Stomach (tissue), 9 donors: Measurements from ENCODE around the gene ISG15. TPM values are rescaled to one million over a fixed set of nuclear protein-coding genes. Genes with fewer than 3 reads are reported as not detected.

Experiments used
- DNase-seq, 2 donors: peaks; one replicate each; pipeline versions ENCODE4 v3.0.0 to v3.0.0-alpha.2; 2013 to 2019
- H3K27ac ChIP-seq, 5 donors: fragments of 200-600 bp in 4 of 5; sonication (generic) in 4 of 5; one replicate each; pipeline ENCODE4 v1.5.1; 2013 to 2019; ENCODE audit warnings: mild to moderate bottlenecking in 1 of 5, moderate library complexity in 1 of 5
- H3K27me3 ChIP-seq, 3 donors: fragments of 200-600 bp; sonication (generic); one replicate each; pipeline ENCODE4 v1.5.1; 2017 to 2019; ENCODE audit warnings: mixed run types in 1 of 3
- H3K36me3 ChIP-seq, 4 donors: fragments of 200-600 bp; sonication (generic); 1 replicate in 3 of 4; 2 replicates in 1 of 4; pipeline ENCODE4 v1.5.1; 2016 to 2019
- H3K4me1 ChIP-seq, 4 donors: fragments of 200-600 bp; sonication (generic); one replicate each; pipeline ENCODE4 v1.5.1; 2016 to 2019
- H3K4me3 ChIP-seq, 4 donors: fragments of 200-600 bp; sonication (generic) in 3 of 4; one replicate each; pipeline ENCODE4 v1.5.1; 2016 to 2019; ENCODE audit warnings: mild to moderate bottlenecking in 1 of 4
- H3K9me3 ChIP-seq, 4 donors: fragments of 200-600 bp; sonication (generic); one replicate each; pipeline ENCODE4 v1.5.1; 2016 to 2019
- EP300 ChIP-seq: sonication (generic); formaldehyde crosslinking; IDR thresholded peaks from one replicate; pipeline ENCODE4 v1.6.1; 2017; ENCODE audit warnings: antibody characterized with exemption
- POLR2A ChIP-seq, 4 donors: fragments of 450-650 bp; IDR thresholded peaks; one replicate each; pipeline ENCODE4 v1.6.1; 2016; ENCODE audit warnings: antibody characterized with exemption in 4 of 4, control low read depth in 2 of 4, mild to moderate bottlenecking in 1 of 4, moderate library complexity in 1 of 4
- POLR2AphosphoS5 ChIP-seq, 3 donors: sonication (generic); formaldehyde crosslinking; IDR thresholded peaks; one replicate each; pipeline ENCODE4 v1.6.1; 2016; ENCODE audit warnings: antibody characterized with exemption in 3 of 3
- WGBS, 5 donors: extraction: QIAGEN DNeasy Blood & Tissue Kit in 3 of 5; methylation state at CpG; one replicate each; pipeline versions ENCODE4 v1.1.5 to v1.1.7; 2013 to 2018; 5-methylcytosine and 5-hydroxymethylcytosine counted together
- intact Hi-C: fragments of 100-400 bp; cut with DNase I; formaldehyde crosslinking; loops from one replicate; pipeline ENCODE4 v1.15.1; 2023; ENCODE audit warnings: low total_unique reads
- polyA plus RNA-seq, 3 donors: library from polyadenylated mRNA; stranded (reverse); fragments of 200-250 nt; gene quantifications; one replicate each; pipeline ENCODE4 v1.2.3, GENCODE V29; 2013
- total RNA-seq, 5 donors: library from RNA; depleted of rRNA; stranded (reverse); fragments of >200 nt; gene quantifications; one replicate each; pipeline versions ENCODE4 v1.1.0 to v1.2.3, GENCODE V29; 2014 to 2016
- TF ChIP-seq, protein P1 (sequence below), 7 experiments: fragments of 450-650 bp in 4 of 7; fragments of 200-600 bp in 3 of 7; sonication (generic) in 3 of 7; IDR thresholded peaks; one replicate each; pipeline ENCODE4 v1.5.1; 2016 to 2019; ENCODE audit warnings: antibody characterized with exemption in 7 of 7, control low read depth in 2 of 7, mild to moderate bottlenecking in 1 of 7
- donor health status: healthy with polysubstance abuse.
- donor health status: Bipolar disorder and iron deficiency.
- donor health status: healthy.

ISG15 gene
- total and polyA plus RNA-seq, 8 donors = 16.3 to 105 (median 49.1) TPM

DNA sequence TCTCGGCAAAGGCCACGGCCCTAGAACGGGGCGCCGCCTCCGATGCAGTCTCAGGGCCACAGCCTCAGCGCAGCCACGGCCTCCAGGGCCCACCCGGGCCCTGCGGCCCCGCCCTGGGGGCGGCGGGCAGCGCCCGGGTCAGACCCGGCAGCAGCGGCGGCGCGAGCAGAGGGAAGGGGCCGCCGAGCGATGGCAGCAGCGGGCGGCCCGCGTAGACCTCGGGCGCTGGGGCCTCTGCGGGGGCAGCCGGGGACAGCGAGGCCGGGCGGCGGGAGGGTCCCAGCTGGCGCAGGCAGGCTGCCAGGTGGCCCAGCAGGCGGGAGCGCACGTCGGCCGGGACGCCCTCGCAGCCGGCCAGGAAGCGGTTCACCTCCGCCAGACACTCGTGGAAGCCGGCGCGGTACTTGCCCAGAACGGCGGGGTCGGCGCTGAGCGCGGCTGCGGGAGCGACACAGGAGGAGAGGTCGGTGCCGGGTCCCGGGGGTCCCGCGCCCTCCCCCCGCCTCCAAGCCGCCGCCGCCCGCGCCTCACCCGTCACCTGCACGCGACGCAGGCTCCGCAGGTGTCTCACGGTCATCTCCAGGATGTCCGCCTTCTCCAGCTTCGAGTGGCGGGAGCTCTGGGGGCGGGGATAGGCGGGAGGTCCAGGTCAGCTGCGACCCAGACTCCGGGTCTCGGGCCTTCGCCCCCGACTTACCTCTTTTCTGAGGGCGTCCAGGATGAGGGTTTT is 14.1 kb upstream of the ISG15 start:
- intact Hi-C loops = no loop called here
- no peaks in the 10 kb centered on the region for H3K9me3 ChIP-seq
- no peak for TF ChIP-seq EP300
- TF ChIP-seq POLR2AphosphoS5 (IDR thresholded peaks at IDR 0.05) = no peak
- H3K4me3 ChIP-seq = peak overlapping the region; percentile 54 to 69 (median 58)
- H3K36me3 ChIP-seq = no peaks in the 10 kb centered on the region
- WGBS, 5 donors = 0 to 5% (median 0%) methylated on average over 8 to 86 of the region's 86 CpGs
- H3K27ac ChIP-seq = peak overlapping the region; percentile 83 to 98 (median 95)
- peaks cover 35 to 55% (median 48%) of the 10 kb centered on the region in 4 donors for H3K4me1 ChIP-seq
- H3K27me3 ChIP-seq = peaks cover 0 to 93% (median 43%) of the 10 kb centered on the region in 3 donors
- peak in 1 of 2 donors; percentile 82 for DNase-seq

DNA sequence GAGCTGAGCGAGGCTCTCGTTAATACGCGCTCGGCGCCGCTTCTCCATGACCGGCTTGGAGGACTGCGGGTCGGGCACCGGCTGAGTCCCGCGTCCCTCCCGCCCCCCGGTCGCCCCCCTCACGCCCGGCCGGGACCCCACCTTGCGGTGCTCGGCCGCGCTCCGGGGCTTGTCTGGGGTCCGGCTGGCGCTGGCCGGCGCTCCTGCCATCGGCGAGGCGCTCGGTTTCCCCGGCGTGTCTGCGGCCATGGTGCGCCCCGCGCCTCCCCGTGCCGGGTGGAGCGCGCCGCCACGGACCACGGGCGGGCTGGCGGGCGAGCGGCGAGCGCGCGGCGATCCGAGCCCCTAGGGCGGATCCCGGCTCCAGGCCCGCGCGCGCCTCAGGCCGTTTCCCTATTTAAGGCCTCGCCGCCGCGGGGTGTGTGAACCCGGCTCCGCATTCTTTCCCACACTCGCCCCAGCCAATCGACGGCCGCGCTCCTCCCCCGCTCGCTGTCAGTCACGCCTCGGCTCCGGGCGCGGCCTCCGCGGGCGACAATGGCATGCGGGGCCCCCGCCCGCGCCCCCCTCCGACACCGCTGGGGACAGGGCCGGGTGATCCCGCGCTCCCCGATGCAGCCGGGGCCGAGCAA is 13.5 kb upstream of the ISG15 start, which contains the start of gene HES4:
Gene HES4, minus strand, starts transcription at position 373 of the 632 bp plus-strand sequence. Its CDS starts 124 bp downstream, at position 249.
- peak; percentile 53 to 72 (median 68) for TF ChIP-seq POLR2AphosphoS5 (IDR thresholded peaks at IDR 0.05)
- TF ChIP-seq, protein P1, sequence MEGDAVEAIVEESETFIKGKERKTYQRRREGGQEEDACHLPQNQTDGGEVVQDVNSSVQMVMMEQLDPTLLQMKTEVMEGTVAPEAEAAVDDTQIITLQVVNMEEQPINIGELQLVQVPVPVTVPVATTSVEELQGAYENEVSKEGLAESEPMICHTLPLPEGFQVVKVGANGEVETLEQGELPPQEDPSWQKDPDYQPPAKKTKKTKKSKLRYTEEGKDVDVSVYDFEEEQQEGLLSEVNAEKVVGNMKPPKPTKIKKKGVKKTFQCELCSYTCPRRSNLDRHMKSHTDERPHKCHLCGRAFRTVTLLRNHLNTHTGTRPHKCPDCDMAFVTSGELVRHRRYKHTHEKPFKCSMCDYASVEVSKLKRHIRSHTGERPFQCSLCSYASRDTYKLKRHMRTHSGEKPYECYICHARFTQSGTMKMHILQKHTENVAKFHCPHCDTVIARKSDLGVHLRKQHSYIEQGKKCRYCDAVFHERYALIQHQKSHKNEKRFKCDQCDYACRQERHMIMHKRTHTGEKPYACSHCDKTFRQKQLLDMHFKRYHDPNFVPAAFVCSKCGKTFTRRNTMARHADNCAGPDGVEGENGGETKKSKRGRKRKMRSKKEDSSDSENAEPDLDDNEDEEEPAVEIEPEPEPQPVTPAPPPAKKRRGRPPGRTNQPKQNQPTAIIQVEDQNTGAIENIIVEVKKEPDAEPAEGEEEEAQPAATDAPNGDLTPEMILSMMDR (IDR thresholded peaks at IDR 0.05) = no peak
- peak within 1 kb of the TSS; percentile 83 to 98 (median 95) for H3K27ac ChIP-seq
- peak; percentile 93 to 97 for DNase-seq
- H3K4me1 ChIP-seq = peaks cover 37 to 61% (median 55%) of the 10 kb centered on the region in 4 donors
- intact Hi-C loops = no loop called here
- H3K9me3 ChIP-seq = no peaks in the 10 kb centered on the region
- 0 to 3% (median 0%) methylated on average over 7 to 94 of the region's 95 CpGs for WGBS, 5 donors
- H3K4me3 ChIP-seq = peak within 1 kb of the TSS; percentile 54 to 69 (median 58)
- no peaks in the 10 kb centered on the region for H3K36me3 ChIP-seq
- H3K27me3 ChIP-seq = peaks cover 0 to 93% (median 43%) of the 10 kb centered on the region in 3 donors

DNA sequence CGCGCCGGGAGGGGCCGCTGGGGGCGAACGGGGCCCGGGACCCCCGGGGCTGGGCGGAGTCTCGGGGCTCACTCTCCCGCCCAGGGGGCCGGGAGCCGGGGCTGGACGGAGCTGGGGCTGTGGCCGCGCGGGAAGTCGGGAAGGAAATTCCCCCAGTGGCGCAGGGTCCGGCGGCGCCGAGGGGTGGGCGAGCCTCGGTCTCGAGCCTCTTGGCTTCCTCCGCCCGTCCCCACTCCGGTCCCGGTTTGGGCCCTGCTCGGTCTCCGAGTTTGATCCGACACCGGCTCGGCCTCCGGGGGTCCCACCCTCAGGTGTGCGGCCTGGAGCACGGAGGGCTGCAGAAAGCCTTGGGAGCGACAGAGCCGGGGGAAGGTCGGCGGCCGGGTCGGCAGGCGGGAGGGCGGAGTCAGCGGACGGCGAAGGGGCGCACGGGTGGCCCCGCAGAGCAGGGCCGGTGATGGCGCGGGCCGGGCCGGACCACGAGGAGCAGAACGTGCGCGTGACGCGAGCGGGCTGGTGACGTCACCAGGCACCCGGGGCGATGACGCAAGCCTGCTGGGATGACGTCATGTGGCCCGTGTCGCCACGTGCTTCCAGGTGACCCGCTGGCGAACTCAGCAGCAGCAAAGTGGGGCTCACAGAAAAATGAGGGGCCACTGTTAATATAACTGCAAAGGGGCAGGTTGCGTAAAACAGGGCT is 12.8 kb upstream of the ISG15 start:
- Histone ChIP-seq H3K4me1 (peaks cover 44 to 68% (median 62%) of the 10 kb centered on the region in 4 donors), H3K27ac (peak overlapping the region; percentile 83 to 98 (median 95)), H3K4me3 (peak overlapping the region; percentile 54 to 69 (median 58)), H3K36me3 (no peaks in the 10 kb centered on the region), H3K27me3 (peaks cover 0 to 93% (median 43%) of the 10 kb centered on the region in 3 donors), H3K9me3 (no peaks in the 10 kb centered on the region)
- DNase-seq = peak; percentile 80 to 95
- intact Hi-C loops = no loop called here
- TF ChIP-seq, protein P1 (IDR thresholded peaks at IDR 0.05) = peak in 1 of 7 experiments; percentile 5
- TF ChIP-seq EP300 = peak; percentile 79
- TF ChIP-seq POLR2AphosphoS5 (IDR thresholded peaks at IDR 0.05) = peak; percentile 76 to 96 (median 76)
- no peak for TF ChIP-seq POLR2A (IDR thresholded peaks at IDR 0.05)
- whole genome bisulfite sequencing, 5 donors = 1 to 2% (median 1%) methylated on average over 30 to 75 of the region's 75 CpGs

DNA sequence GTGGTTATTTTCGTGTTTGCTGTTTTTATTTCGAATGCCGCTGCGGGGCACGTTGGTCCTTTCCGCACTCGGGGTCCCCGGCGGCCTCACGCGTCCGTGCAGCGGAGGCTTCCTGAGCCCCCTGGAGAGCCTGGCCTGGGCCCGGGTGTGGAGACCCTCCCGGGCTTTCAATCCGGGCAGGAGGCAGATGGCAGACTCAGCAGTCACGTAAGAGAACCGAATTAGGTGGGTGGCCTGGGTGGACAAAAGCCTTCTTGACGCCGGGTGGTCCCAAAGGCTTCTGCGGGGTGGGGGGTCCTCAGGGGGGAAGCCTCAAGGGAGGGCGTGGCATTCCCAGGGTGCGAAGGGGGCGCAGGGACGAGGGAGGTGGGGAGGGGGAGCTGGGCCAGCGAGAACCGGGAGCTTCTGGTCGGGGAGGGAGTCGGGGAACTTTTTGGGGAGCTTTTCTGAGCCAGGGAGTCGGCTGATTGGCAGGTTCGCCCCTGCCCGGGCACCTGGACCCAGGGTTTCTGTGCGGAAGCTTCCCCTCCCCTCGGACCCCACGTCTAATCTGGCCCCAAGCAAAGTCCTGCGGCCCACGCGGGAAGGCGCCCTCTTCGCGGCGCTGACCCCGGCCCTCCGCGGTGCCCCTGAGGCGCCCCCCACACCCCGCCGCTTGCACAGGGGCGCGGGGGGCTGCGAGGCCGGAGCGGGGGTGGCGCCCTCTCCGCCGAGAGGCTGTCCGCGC is 12.1 kb upstream of the ISG15 start:
- Histone ChIP-seq H3K4me3 (peak overlapping the region; percentile 54 to 69 (median 58)), H3K27me3 (peaks cover 0 to 94% (median 43%) of the 10 kb centered on the region in 3 donors), H3K9me3 (no peaks in the 10 kb centered on the region), H3K36me3 (no peaks in the 10 kb centered on the region), H3K27ac (peak overlapping the region; percentile 83 to 98 (median 95)), H3K4me1 (peaks cover 51 to 71% (median 67%) of the 10 kb centered on the region in 4 donors)
- intact Hi-C loops = no loop called here
- 1 to 3% (median 2%) methylated on average over 29 to 58 of the region's 58 CpGs for WGBS, 5 donors
- DNase-seq = peak in 1 of 2 donors; percentile 65
- TF ChIP-seq, protein P1 (IDR thresholded peaks at IDR 0.05) = no peak
- TF ChIP-seq POLR2AphosphoS5 (IDR thresholded peaks at IDR 0.05) (no peak), POLR2A (IDR thresholded peaks at IDR 0.05) (no peak), EP300 (no peak)
